DMS53 treated with DMSO at 0.1 percent for 48 hours (cell line): ENCODE data around the gene LRIT2.
A peak's percentile ranks its signal among the peaks of the same experiment; 100 is the strongest.

Experiments used
- DNase-seq: peaks from one replicate; lab custom pipeline; 2025; ENCODE audit not compliant: unreplicated experiment; lab: John Stamatoyannopoulos, UW

LRIT2 gene

DNA sequence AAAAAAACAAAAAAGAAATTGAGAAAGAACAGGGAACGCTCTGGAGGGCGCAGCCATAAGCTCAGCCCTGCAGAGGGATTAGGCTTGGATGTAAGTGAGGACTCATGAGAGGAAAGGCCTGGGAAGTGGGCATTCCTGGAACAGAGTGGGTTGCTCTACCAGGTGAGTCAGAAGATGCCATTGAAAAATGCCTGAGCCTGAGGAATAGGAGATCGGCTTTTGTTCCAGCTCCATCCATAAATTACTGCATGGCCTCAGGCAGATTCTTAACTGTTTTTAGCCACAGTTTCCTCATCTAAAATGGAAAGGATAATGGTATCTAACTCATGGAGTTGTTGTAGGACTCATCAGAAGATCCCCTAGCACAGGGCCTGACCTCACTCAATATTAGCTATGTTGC, 18.4 kb upstream of the LRIT2 start:
- no peak for DNase-seq

GRCh38 chr10:84241185-84241790, 15.9 kb upstream of the LRIT2 start, which contains the start of gene LRIT1:
Gene LRIT1 (minus strand): TSS chr10:84241546. CDS start chr10:84241439, 107 bp downstream.
- DNase-seq: no peak

GRCh38 chr10:84238909-84239308, 13.6 kb upstream of the LRIT2 start:
- DNase-seq: peak; percentile 3

GRCh38 chr10:84237199-84238051, 12.1 kb upstream of the LRIT2 start:
- no peak for DNase-seq

DNA sequence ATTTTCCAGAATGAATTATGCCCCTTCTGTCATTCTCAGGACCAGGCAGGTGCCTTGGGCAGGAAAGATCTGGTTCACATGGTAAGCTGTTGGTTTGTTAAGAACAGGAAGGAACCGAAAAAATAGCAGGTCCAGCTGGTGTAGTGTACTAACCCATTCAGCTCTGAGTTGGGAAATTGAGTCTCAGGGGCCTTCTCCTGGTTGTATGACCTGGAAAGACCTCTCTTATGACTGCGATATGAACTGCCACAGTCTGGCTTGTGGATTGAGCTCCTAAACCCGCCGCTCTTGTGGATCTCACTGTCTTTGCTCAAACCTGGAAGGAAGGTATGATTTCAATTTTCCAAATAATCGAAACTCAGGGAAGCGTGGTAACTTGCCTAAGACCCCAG, 11.5 kb upstream of the LRIT2 start:
- DNase-seq: no peak

- no peak for DNase-seq
These were observed 9.8 kb upstream of the LRIT2 start for GRCh38 chr10:84235096-84235495.

DNA sequence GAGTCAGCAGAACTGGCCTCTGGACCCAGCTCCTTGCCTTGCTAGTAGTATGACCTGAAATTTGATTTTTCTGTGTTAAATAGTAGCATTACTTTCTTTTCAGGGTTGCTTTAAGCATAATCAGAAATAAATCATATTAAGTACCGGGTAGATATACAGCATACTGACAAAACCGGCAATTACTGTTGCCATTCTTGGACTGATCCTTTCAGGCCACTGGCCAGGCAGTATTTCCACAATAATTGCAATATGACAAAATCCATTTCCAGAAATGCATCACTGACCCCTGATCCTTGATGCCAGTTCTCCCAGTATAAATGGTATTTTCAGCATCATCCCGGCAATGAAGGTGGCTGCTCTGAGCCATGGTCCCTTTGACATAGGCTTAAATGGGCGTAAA, 9.1 kb upstream of the LRIT2 start:
- no peak for DNase-seq

DNA sequence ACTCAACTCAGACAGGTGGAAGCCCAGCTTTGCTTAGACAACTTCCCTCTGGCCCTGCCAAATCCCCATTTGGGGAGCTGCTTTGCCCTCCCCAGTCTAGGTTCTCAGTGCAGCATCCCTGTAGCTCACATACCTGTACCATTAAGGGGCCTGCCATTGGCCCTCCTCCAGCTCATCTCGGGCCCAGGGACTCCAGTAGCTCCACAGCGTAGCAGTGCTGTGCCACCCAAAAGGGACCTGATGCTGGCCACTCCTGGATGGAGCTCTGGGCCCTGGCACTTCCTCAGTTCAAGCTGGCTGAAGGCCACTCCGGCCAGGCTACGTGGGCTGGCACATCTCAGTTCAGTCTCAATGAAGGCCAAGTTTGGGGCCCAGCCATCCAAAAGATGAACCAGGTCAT, 8.6 kb upstream of the LRIT2 start:
- DNase-seq: no peak

GRCh38 chr10:84232376-84232775, 7.0 kb upstream of the LRIT2 start:
- no peak for DNase-seq

DNA sequence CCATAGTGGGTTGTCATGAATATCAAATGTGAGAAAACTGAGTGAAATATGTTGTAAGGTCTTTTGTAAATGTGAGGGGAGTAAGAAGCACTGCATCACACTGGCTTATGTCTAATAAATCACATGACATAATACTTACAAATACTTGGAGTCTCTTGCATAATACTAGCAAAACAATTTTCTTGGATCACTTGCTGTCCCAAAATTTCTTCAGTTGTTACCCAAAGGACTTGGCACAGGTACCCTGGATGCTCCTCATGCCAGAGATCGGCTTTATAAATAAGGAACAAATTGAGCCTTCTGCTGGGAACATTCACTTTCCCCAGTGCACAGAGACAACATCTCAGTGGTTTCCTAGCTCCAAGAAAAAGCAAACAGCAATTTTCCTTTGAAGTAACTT, 5.0 kb upstream of the LRIT2 start:
- no peak for DNase-seq

- no peak for DNase-seq
These were observed 2.5 kb upstream of the LRIT2 start for GRCh38 chr10:84227810-84228209.

DNA sequence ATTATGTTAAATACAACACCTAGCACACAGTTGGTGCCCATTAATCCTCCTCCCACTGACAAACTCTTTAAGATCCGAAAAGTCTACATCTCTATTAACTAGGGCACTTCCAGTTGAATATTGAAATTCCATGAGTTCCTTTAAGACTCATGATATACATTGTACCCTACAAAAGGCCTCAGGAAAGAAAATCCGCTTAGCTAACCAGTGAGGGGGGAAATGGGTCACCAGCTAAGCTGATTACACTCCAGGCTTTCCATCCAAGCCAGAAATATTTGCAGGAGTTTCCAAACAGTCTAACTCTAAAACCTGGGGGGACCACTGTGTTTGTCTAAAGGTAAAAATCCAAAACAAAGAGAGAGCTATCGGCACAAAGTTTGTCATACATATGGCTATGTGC, 1.3 kb upstream of the LRIT2 start:
- DNase-seq: no peak

DNA sequence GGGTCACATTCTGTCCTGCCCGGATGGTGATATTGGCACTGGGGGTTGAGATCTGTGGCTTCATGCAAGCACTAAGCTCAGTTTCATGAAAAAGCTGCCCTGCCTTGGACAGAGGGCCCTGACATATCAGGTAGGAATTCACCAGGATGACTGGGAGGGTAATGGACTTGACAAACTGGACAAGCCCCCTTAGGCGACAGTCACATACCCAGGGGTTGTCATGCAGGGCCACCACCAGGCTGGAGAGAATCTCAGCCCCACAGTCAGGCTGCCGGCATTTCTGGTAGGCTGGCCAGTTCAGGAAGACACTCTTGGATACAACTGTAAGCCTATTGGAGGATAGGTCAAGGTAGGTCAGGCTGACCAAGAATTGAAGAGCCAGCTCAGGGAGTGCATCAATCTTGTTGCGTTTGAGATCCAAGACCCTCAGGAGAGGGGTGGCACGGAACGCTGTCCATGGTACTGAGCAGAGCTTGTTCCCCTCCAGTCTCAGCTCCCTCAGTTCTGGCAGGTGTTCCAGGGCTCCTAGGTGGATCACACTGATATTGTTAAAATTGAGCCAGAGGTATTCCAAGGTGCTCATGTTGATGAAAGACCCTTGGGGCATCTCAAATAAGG, 824 bp downstream of the LRIT2 start:
- no peak for DNase-seq

GRCh38 chr10:84221916-84222315, 3.4 kb downstream of the LRIT2 start:
- DNase-seq: no peak

- no peak for DNase-seq
These were observed 7.6 kb downstream of the LRIT2 start for GRCh38 chr10:84217746-84218145.

GRCh38 chr10:84216834-84217233, 8.5 kb downstream of the LRIT2 start:
- no peak for DNase-seq

DNA sequence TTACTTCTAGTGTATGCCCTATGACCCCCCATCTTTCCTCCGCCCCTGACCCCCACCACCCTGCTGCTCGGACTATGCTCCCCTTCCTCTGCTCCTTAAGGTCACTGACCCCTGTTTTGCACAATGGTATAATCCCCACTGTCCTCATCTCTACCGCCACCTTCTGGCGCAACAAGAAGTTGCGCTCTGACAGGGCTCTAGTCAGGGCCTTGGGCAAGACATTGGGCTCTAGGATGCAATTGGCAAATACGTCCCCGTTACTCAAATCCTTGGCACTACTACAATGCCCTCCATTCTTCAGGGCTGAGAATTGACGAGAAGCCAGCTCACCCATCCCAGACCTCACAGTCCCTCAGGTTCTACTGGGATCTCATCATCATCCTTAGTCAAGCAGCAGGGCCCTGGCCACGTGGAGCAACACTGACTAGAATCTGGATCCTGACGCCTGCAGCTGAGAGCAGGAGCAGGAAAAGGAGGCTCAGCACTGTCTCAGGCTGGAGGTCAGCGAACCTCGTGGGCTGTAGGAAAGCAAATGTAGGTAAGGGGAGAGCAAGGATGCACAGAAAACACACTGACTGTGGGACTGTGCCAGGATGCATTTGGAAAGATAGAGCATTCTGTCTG, 10.6 kb downstream of the LRIT2 start:
- DNase-seq: peak; percentile 9

DNA sequence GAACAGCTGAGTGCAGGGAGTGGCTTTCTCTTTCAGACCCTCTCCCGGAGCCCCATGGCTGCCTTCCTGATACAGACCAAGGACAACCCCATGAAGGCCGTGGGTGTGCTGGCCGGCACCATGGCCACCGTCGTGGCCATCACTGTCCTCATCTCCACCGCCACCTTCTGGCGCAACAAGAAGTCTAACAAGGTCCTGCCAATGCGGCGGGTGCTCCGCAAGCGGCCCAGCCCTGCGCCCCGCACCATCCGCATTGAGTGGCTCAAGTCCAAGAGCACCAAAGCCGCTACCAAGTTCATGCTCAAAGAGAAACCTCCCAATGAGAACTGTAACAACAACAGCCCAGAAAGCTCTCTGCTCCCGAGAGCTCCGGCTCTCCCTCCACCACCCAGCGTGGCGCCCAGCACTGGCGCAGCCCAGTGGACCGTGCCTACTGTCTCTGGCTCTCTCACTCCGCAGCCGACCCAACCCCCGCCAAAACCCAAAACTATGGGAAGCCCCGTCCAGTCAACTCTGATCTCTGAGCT, 11.2 kb downstream of the LRIT2 start:
- no peak for DNase-seq

GRCh38 chr10:84213076-84213475, 12.3 kb downstream of the LRIT2 start:
- DNase-seq: no peak

- no peak for DNase-seq
These were observed 13.3 kb downstream of the LRIT2 start for GRCh38 chr10:84212014-84212413.

- DNase-seq: no peak
These were observed 13.8 kb downstream of the LRIT2 start for GRCh38 chr10:84211566-84211965.
